ENCODE results near the gene SELL. TPM values are rescaled to one million over a fixed set of nuclear protein-coding genes. Genes with fewer than 3 reads are reported as not detected.
A peak's percentile ranks its signal among the peaks of the same experiment; 100 is the strongest.
"Not testable (repeated sequence)": the region's sequence is repeated elsewhere in the genome, so short reads cannot be mapped to it uniquely, and the experiment has no call there.

The SELL gene
- total RNA-seq, 6 experiments from 2014 or later, result 0.10 to 0.28 (median 0.12) TPM; not detected in 2

DNA sequence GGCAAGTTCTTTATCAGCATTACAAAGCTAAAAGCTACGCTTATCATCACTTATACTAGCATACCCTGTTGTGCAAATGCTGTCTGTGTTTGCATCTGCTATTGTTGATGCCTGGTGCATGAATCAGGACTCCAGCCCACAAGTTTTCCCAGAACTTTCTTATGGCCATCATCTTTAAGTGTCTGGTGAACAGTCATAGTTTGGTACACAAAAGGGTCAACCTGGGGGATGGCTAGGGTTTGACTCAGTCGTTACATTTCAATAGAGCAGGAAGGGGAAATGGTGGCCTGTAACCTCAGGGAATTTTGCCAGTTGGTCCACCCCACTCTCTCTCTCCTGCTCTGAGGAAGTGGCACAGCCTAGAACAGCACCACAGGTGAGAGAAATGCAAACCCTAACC is 35.4 kb downstream of the SELL start:
- Mint-ChIP-seq H3K27ac (no peak overlapping the region), H3K36me3 (ENCODE audit: low read depth) (no peaks in the 10 kb centered on the region), H3K27me3 (ENCODE audit: insufficient read depth) (peaks cover 3% of the 10 kb centered on the region), H3K9me3 (no peaks in the 10 kb centered on the region), H3K4me3 (no peak overlapping the region), H3K4me1 (ENCODE audit: low read depth) (no peaks in the 10 kb centered on the region)
- TF ChIP-seq CTCF (IDR thresholded peaks at IDR 0.05), result no peak
- peak; percentile 5 for DNase-seq

- no peak for TF ChIP-seq CTCF (IDR thresholded peaks at IDR 0.05)
- Mint-ChIP-seq H3K36me3 (ENCODE audit: low read depth) (no peaks in the 10 kb centered on the region), H3K4me1 (ENCODE audit: low read depth) (no peaks in the 10 kb centered on the region), H3K27ac (no peak overlapping the region), H3K9me3 (no peaks in the 10 kb centered on the region), H3K27me3 (ENCODE audit: insufficient read depth) (no peaks in the 10 kb centered on the region; the same call in 1 of the 2 replicates), H3K4me3 (no peak overlapping the region)
- DNase-seq, result no peak
Measured at GRCh38 chr1:169670836-169671235, 40.6 kb downstream of the SELL start.

- H3K36me3 Mint-ChIP-seq (ENCODE audit: low read depth); H3K4me1 Mint-ChIP-seq (ENCODE audit: low read depth); H3K4me3 Mint-ChIP-seq; DNase-seq; H3K9me3 Mint-ChIP-seq; H3K27ac Mint-ChIP-seq; H3K27me3 Mint-ChIP-seq (ENCODE audit: insufficient read depth): not testable (repeated sequence)
Measured at GRCh38 chr1:169670244-169670643, 41.2 kb downstream of the SELL start.

DNA sequence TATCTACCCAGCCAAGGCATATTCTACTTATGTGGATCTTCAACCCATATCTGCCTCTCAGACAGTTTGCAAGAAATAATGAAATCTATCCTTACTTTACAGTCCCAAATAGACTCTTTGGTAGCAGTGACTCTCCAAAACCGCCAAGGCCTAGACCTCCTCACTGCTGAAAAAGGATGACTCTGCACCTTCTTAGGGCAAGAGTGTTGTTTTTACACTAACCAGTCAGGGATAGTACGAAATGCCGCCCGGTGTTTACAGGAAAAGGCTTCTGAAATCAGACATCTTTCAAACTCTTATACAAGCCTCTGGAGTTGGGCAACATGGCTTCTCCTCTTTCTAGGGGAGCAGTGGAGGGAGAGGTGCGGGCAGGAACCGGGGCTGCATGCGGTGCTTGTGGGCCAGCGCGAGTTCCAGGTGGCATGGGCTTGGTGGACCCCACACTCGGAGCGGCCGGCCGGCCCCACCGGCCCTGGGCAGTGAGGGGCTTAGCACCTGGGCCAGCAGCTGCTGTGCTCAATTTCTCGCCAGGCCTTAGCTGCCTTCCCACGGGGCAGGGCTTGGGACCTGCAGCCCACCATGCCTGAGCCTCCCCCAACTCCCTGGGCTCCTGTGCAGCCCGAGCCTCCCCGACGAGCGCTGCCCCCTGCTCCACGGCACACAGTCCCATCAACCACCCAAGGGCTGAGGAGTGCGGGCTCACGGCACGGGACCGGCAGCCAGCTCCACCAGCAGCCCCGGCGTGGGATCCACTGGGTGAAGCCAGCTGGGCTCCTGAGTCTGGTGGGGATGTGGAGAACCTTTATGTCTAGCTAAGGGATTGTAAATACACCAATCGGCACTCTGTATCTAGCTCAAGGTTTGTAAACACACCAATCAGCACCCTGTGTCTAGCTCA is 43.5 kb downstream of the SELL start:
- H3K4me1 Mint-ChIP-seq (ENCODE audit: low read depth); DNase-seq; H3K27me3 Mint-ChIP-seq (ENCODE audit: insufficient read depth); H3K4me3 Mint-ChIP-seq; H3K36me3 Mint-ChIP-seq (ENCODE audit: low read depth); H3K27ac Mint-ChIP-seq; H3K9me3 Mint-ChIP-seq: not testable (repeated sequence)

DNA sequence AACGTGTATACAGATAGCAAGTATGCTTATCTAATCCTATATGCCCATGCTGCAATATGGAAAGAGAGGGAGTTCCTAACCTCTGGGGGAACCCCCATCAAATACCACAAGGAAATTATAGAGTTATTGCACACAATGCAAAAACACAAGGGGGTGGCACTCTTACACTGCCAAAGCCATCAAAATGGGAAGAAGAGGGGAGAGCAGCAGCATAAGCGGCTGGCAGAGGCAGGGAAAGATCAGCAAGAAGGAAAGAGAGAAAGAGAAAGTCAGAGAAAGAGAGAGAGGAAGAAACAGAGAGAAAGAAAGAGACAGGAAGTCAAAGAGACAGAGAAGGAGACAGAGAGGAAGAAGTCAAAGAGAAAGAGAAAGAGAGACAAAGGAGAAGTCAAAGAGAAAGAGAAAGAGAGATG is 44.2 kb downstream of the SELL start:
- H3K36me3 Mint-ChIP-seq (ENCODE audit: low read depth); H3K4me3 Mint-ChIP-seq; DNase-seq; H3K27ac Mint-ChIP-seq; H3K27me3 Mint-ChIP-seq (ENCODE audit: insufficient read depth); H3K4me1 Mint-ChIP-seq (ENCODE audit: low read depth); H3K9me3 Mint-ChIP-seq: not testable (repeated sequence)

DNA sequence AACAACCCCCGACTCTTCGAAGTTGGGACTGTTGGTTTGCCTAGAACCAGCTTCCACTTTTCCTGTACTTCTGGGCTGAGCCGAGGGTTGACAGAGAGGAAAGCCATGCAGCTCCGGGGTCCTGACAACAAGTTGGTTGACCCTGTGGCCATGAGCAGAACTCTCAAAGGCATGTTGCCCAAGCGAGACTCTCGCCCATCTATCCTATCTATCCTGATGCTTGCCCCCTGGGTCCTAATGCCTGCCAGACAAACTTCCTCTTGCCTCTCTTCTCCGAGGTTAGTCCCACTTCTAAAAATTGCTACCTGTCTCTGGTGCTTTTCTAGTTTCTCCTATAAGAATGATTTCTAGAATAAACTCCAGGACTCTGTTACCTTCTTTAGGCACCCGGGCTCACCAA is 48.7 kb downstream of the SELL start:
- H3K4me3 Mint-ChIP-seq, H3K9me3 Mint-ChIP-seq: not testable (repeated sequence)

DNA sequence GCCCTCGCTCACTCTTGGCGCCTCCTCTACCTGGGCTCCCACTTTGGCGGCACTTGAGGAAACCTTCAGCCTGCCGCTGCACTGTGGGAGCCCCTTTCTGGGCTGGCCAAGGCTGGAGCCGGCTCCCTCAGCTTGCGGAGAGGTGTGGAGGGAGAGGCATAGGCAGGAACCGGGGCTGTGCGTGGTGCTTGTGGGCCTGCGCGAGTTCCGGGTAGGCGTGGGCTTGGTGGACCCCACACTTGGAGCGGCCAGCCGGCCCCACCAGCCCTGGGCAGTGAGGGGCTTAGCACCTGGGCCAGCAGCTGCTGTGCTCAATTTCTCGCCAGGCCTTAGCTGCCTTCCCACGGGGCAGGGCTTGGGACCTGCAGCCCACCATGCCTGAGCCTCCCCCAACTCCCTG is 50.4 kb downstream of the SELL start:
- not testable (repeated sequence) for H3K4me3 Mint-ChIP-seq; H3K9me3 Mint-ChIP-seq; H3K36me3 Mint-ChIP-seq (ENCODE audit: low read depth); H3K4me1 Mint-ChIP-seq (ENCODE audit: low read depth); H3K27me3 Mint-ChIP-seq (ENCODE audit: insufficient read depth); H3K27ac Mint-ChIP-seq; DNase-seq

More for the DNA sequence above, 48.7 kb downstream of the SELL start:
- not testable (repeated sequence) for H3K36me3 Mint-ChIP-seq (ENCODE audit: low read depth); H3K27me3 Mint-ChIP-seq (ENCODE audit: insufficient read depth); H3K27ac Mint-ChIP-seq; DNase-seq; H3K4me1 Mint-ChIP-seq (ENCODE audit: low read depth)

GRCh38 chr1:169658777-169659176 is 52.6 kb downstream of the SELL start:
- not testable (repeated sequence) for H3K36me3 Mint-ChIP-seq (ENCODE audit: low read depth); H3K27me3 Mint-ChIP-seq (ENCODE audit: insufficient read depth); H3K27ac Mint-ChIP-seq; H3K9me3 Mint-ChIP-seq; DNase-seq; H3K4me3 Mint-ChIP-seq; H3K4me1 Mint-ChIP-seq (ENCODE audit: low read depth)
